Mucosa of rectum (tissue), 2 donors: ENCODE measurements around the gene MAGI1.

ENCODE experiments used
- H3K27ac ChIP-seq, 2 donors: one replicate each; pipeline ENCODE4 v1.7.0; 2013; ENCODE audit warnings: inconsistent platforms in 2 of 2, low read depth in 2 of 2, low read length in 2 of 2
- H3K27me3 ChIP-seq, 2 donors: one replicate each; pipeline ENCODE4 v1.7.0; 2013; ENCODE audit warnings: low read length in 2 of 2; ENCODE audit not compliant: control insufficient read depth in 2 of 2, insufficient read depth in 2 of 2
- H3K36me3 ChIP-seq, 2 donors: one replicate each; pipeline ENCODE4 v1.7.0; 2013; ENCODE audit warnings: low read length in 2 of 2; ENCODE audit not compliant: control insufficient read depth in 2 of 2, insufficient read depth in 2 of 2
- H3K4me1 ChIP-seq, 2 donors: one replicate each; pipeline ENCODE4 v1.7.0; 2013; ENCODE audit warnings: low read length in 2 of 2, mild to moderate bottlenecking in 1 of 2; ENCODE audit not compliant: control insufficient read depth in 2 of 2, insufficient read depth in 2 of 2
- H3K4me3 ChIP-seq, 2 donors: one replicate each; pipeline ENCODE4 v1.7.0; 2013; ENCODE audit warnings: low read length in 2 of 2
- H3K9ac ChIP-seq, 2 donors: one replicate each; pipeline ENCODE4 v1.7.0; 2013; ENCODE audit warnings: low read length in 2 of 2, low read depth in 1 of 2, mild to moderate bottlenecking in 1 of 2
- H3K9me3 ChIP-seq, 2 donors: one replicate each; pipeline ENCODE4 v1.7.0; 2013; ENCODE audit warnings: low read length in 2 of 2; ENCODE audit not compliant: control insufficient read depth in 2 of 2
- donor health status: healthy.
- donor health status: Normal muscosa, but diverticular disease.

MAGI1 gene

GRCh38 chr3:65996589-65996988, 42.1 kb downstream of the MAGI1 start:
- no peak overlapping the region for H3K9ac ChIP-seq
- H3K27ac ChIP-seq, result no peak overlapping the region
- H3K9me3 ChIP-seq, result no peaks in the 10 kb centered on the region
- H3K36me3 ChIP-seq, result no peaks in the 10 kb centered on the region
- H3K4me3 ChIP-seq, result no peak overlapping the region
- H3K4me1 ChIP-seq, result no peaks in the 10 kb centered on the region
- no peaks in the 10 kb centered on the region for H3K27me3 ChIP-seq

GRCh38 chr3:65995515-65995914, 43.2 kb downstream of the MAGI1 start:
- no peak overlapping the region for H3K9ac ChIP-seq
- H3K4me1 ChIP-seq, result no peaks in the 10 kb centered on the region
- H3K4me3 ChIP-seq, result no peak overlapping the region
- H3K36me3 ChIP-seq, result no peaks in the 10 kb centered on the region
- no peaks in the 10 kb centered on the region for H3K27me3 ChIP-seq
- no peaks in the 10 kb centered on the region for H3K9me3 ChIP-seq
- no peak overlapping the region for H3K27ac ChIP-seq

GRCh38 chr3:65995030-65995429, 43.7 kb downstream of the MAGI1 start:
- Histone ChIP-seq H3K9ac (no peak overlapping the region), H3K36me3 (no peaks in the 10 kb centered on the region), H3K27ac (no peak overlapping the region), H3K4me3 (no peak overlapping the region), H3K9me3 (no peaks in the 10 kb centered on the region), H3K27me3 (no peaks in the 10 kb centered on the region), H3K4me1 (no peaks in the 10 kb centered on the region)

DNA sequence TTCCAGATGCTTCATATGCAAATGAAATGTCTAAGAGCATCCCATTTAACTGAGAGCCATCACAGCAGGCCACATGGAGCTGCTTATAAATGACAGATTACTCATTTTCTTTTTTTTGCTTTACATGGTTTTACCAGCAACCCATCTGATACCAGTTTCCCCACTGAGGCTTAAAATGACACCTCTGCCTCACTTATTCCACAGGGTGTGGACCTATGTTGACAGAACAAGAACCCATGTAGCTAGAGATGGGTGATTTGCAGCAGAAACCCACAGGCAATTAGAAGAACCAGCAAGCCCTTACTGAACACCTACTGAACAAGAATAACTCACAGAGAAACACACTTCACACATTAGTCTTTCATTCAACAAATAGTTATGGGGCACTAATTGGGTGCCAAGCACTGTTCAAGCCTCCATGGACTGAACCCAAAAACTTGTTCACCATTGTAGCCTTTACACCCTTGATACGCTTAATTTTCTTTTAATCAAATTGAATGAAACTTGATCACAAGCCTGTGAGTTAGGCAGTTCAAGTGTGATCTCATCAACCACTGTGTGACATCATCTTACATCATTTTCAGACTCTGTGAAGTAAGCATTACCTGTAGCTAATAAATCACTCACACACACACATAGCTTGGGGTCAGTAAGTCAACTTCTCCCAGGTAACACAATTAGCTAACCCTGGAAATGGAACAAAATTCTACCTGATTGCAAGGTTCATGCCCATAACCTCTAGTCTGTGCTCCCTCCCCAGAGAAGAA, 45.4 kb downstream of the MAGI1 start:
- Histone ChIP-seq H3K9ac (no peak overlapping the region), H3K9me3 (no peaks in the 10 kb centered on the region)

GRCh38 chr3:65992106-65992505, 46.6 kb downstream of the MAGI1 start:
- no peak overlapping the region for H3K4me3 ChIP-seq
- H3K36me3 ChIP-seq, result no peaks in the 10 kb centered on the region
- no peaks in the 10 kb centered on the region for H3K9me3 ChIP-seq
- H3K4me1 ChIP-seq, result no peaks in the 10 kb centered on the region
- H3K9ac ChIP-seq, result no peak overlapping the region
- H3K27ac ChIP-seq, result no peak overlapping the region
- no peaks in the 10 kb centered on the region for H3K27me3 ChIP-seq

More for the DNA sequence above, 45.4 kb downstream of the MAGI1 start:
- H3K36me3 ChIP-seq, result no peaks in the 10 kb centered on the region
- no peak overlapping the region for H3K27ac ChIP-seq
- no peaks in the 10 kb centered on the region for H3K27me3 ChIP-seq
- H3K4me3 ChIP-seq, result no peak overlapping the region
- H3K4me1 ChIP-seq, result no peaks in the 10 kb centered on the region

DNA sequence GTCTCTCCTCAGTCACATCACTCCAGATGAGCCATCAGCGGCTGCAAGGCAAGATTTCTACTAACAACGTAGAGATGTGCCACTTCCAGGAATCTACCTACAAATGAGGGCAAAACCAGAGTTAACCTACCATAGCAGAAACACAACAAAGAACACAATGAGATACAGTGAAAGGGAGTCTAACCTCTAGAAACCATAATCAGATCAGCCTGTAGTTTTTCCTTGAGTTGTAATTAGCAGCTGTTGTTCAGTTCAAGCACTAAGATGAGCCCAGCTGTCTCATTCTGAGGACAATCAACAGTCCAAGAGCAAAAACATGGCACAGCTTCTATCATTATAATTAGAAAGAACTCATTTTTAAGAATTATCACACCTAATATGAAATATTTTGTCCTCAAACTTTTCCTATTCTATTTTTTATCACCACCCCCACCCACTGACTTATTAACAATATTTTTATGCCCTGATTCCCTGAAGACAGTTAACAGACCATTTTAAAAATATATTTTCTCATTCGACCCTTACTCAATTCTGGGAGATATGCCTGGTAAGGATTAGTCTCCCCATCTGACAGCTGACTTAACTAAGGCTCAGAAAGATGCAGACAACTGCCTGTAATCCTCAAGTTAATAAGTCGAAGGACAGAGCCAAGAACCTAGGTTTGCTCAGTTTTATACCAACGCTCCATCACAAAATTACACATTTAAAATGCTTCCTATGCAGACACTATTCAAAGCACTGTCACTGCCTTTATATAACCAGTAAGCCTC, 50.1 kb downstream of the MAGI1 start:
- no peaks in the 10 kb centered on the region for H3K36me3 ChIP-seq
- no peak overlapping the region for H3K27ac ChIP-seq
- no peak overlapping the region for H3K9ac ChIP-seq
- peaks cover 0 to 7% of the 10 kb centered on the region in 2 donors for H3K4me1 ChIP-seq
- H3K4me3 ChIP-seq, result no peak overlapping the region
- H3K9me3 ChIP-seq, result no peaks in the 10 kb centered on the region
- no peaks in the 10 kb centered on the region for H3K27me3 ChIP-seq

DNA sequence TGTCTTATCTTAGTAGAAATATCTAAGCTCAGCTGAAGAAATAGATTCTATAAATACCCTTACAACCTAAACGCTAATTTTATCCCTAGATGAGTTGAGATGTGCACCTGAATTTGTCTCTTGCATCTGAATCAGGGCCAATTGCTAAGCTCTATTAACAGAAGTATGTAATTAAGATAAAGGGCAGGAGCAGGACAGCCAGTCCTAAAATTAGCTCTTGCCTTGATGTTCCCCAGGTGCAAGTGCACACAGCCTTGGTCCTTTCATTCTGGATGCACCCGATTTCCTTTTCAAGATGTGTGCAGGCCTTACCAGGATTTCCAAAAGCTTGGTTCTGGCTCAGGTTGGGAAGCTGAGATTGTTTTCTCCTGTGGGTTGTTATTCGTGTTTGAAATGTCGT, 52.4 kb downstream of the MAGI1 start:
- H3K36me3 ChIP-seq, result no peaks in the 10 kb centered on the region
- no peak overlapping the region for H3K4me3 ChIP-seq
- no peaks in the 10 kb centered on the region for H3K9me3 ChIP-seq
- no peak overlapping the region for H3K27ac ChIP-seq
- H3K4me1 ChIP-seq, result peaks cover 0 to 7% of the 10 kb centered on the region in 2 donors
- no peak overlapping the region for H3K9ac ChIP-seq
- H3K27me3 ChIP-seq, result no peaks in the 10 kb centered on the region

GRCh38 chr3:65984975-65985374, 53.7 kb downstream of the MAGI1 start:
- Histone ChIP-seq H3K9ac (no peak overlapping the region), H3K9me3 (no peaks in the 10 kb centered on the region), H3K36me3 (no peaks in the 10 kb centered on the region), H3K27me3 (no peaks in the 10 kb centered on the region), H3K4me3 (no peak overlapping the region), H3K4me1 (peaks cover 0 to 7% of the 10 kb centered on the region in 2 donors), H3K27ac (no peak overlapping the region)

- Histone ChIP-seq H3K27me3 (no peaks in the 10 kb centered on the region), H3K27ac (no peak overlapping the region), H3K4me3 (no peak overlapping the region), H3K4me1 (peaks cover 0 to 7% of the 10 kb centered on the region in 2 donors), H3K9ac (no peak overlapping the region), H3K36me3 (no peaks in the 10 kb centered on the region), H3K9me3 (no peaks in the 10 kb centered on the region)
Observed at GRCh38 chr3:65983100-65983499, 55.6 kb downstream of the MAGI1 start.

DNA sequence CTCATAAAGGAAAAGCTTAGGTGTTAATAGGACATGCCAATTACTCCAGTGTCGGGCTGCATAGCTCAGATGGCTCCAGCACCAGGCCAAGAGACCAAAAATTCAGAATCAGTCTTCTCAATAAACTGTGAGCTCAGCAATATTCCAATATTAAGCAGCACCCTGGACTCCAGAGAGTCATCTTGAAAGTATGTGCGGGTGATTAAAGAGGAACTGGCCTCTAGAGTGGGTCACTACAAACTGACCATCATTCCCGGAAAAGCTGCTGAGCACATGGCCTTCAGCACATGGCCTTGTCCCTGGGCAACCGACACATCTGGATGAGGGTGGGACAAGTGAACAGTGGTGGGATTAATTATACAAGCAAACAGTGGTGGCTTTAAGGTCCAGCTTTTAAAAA, 59.0 kb downstream of the MAGI1 start:
- Histone ChIP-seq H3K4me3 (no peak overlapping the region), H3K9ac (no peak overlapping the region), H3K36me3 (no peaks in the 10 kb centered on the region), H3K4me1 (no peaks in the 10 kb centered on the region), H3K27me3 (no peaks in the 10 kb centered on the region), H3K9me3 (no peaks in the 10 kb centered on the region), H3K27ac (no peak overlapping the region)
